Hematopoietic multipotent progenitor cell treated with erythropoietin and hydrocortisone succinate and interleukin-3 and kit ligand, for 4 days (in vitro differentiated cells): Measurements from ENCODE around the gene ERCC3.
"Not testable (repeated sequence)": the region's sequence is repeated elsewhere in the genome, so short reads cannot be mapped to it uniquely, and the experiment has no call there.

ENCODE experiments used
- DNase-seq: peaks from one replicate; pipeline ENCODE4 v3.0.0-alpha.2; 2015

ERCC3 gene

GRCh38 chr2:127278959-127279358 is 15.0 kb downstream of the ERCC3 start:
- no peak for DNase-seq

- no peak for DNase-seq
Measured at GRCh38 chr2:127277028-127277427, 16.9 kb downstream of the ERCC3 start.

GRCh38 chr2:127275789-127276188 is 18.2 kb downstream of the ERCC3 start:
- no peak for DNase-seq

- no peak for DNase-seq
Measured at GRCh38 chr2:127275356-127275755, 18.6 kb downstream of the ERCC3 start.

GRCh38 chr2:127270663-127271062 is 23.3 kb downstream of the ERCC3 start:
- DNase-seq = peak; percentile 34

GRCh38 chr2:127261804-127262406 is 32.0 kb downstream of the ERCC3 start:
- DNase-seq = no peak

- no peak for DNase-seq
Measured at GRCh38 chr2:127259355-127259754, 34.6 kb downstream of the ERCC3 start.

GRCh38 chr2:127256866-127257265 is 37.1 kb downstream of the ERCC3 start:
- no peak for DNase-seq

- DNase-seq = peak; percentile 22
Measured at GRCh38 chr2:127256381-127256780, 37.6 kb downstream of the ERCC3 start.

- no peak for DNase-seq
Measured at GRCh38 chr2:127255721-127256120, 38.2 kb downstream of the ERCC3 start.

- no peak for DNase-seq
Measured at GRCh38 chr2:127255146-127255545, 38.8 kb downstream of the ERCC3 start.

GRCh38 chr2:127254386-127254981 is 39.5 kb downstream of the ERCC3 start:
- no peak for DNase-seq

- DNase-seq = not testable (repeated sequence)
Measured at GRCh38 chr2:127241184-127241583, 52.8 kb downstream of the ERCC3 start.

- DNase-seq = no peak
Measured at GRCh38 chr2:127239395-127239794, 54.5 kb downstream of the ERCC3 start.

- not testable (repeated sequence) for DNase-seq
Measured at GRCh38 chr2:127237768-127238167, 56.2 kb downstream of the ERCC3 start.

- no peak for DNase-seq
Measured at GRCh38 chr2:127235082-127235702, 58.8 kb downstream of the ERCC3 start.

GRCh38 chr2:127233710-127234109 is 60.2 kb downstream of the ERCC3 start:
- DNase-seq = peak; percentile 47

- no peak for DNase-seq
Measured at GRCh38 chr2:127231130-127231865, 62.6 kb downstream of the ERCC3 start.

- DNase-seq = no peak
Measured at GRCh38 chr2:127229555-127229954, 64.4 kb downstream of the ERCC3 start.

GRCh38 chr2:127228102-127228501 is 65.8 kb downstream of the ERCC3 start:
- DNase-seq = no peak

- DNase-seq = not testable (repeated sequence)
Measured at GRCh38 chr2:127227264-127227660, 66.7 kb downstream of the ERCC3 start.

- DNase-seq = no peak
Measured at GRCh38 chr2:127226520-127227263, 67.3 kb downstream of the ERCC3 start.

- DNase-seq = no peak
Measured at GRCh38 chr2:127226132-127226519, 67.8 kb downstream of the ERCC3 start.
